GM06990 (cell line): ENCODE data around the gene CACNA1E.
A peak's percentile ranks its signal among the peaks of the same experiment; 100 is the strongest.

Source experiments
- DNase-seq: peaks from one replicate; pipeline ENCODE4 v3.0.0-alpha.2; 2011; ENCODE audit not compliant: insufficient read length; ENCODE audit errors: extremely low read depth
- H3K27me3 ChIP-seq: replicated peaks from 2 replicates; pipeline ENCODE4 v1.6.0; 2011; ENCODE audit warnings: low read length; ENCODE audit not compliant: control insufficient read depth, insufficient read depth
- H3K36me3 ChIP-seq: 2 replicates; pipeline ENCODE4 v1.5.1; 2011; ENCODE audit warnings: low read length; ENCODE audit not compliant: control insufficient read depth, insufficient read depth
- H3K4me3 ChIP-seq: replicated peaks from 2 replicates; pipeline ENCODE4 v1.5.1; 2011; ENCODE audit warnings: low read depth, mild to moderate bottlenecking, control low read depth, low read length
- CTCF ChIP-seq: IDR thresholded peaks from 2 replicates; pipeline ENCODE4 v1.5.1; 2011; ENCODE audit warnings: low read length, control low read depth, mild to moderate bottlenecking, inconsistent platforms; ENCODE audit not compliant: insufficient read depth, poor library complexity, severe bottlenecking

Gene CACNA1E

GRCh38 chr1:181676269-181676668 lies 193.0 kb downstream of the CACNA1E start:
- Histone ChIP-seq H3K27me3 (no peaks in the 10 kb centered on the region), H3K4me3 (no peak overlapping the region), H3K36me3 (no peaks in the 10 kb centered on the region)
- peak; percentile 56 for TF ChIP-seq CTCF
- DNase-seq: no peak

- TF ChIP-seq CTCF: no peak
- Histone ChIP-seq H3K36me3 (no peaks in the 10 kb centered on the region), H3K4me3 (no peak overlapping the region), H3K27me3 (no peaks in the 10 kb centered on the region)
- no peak for DNase-seq
Observed at GRCh38 chr1:181680332-181680731, 197.0 kb downstream of the CACNA1E start.

- TF ChIP-seq CTCF: no peak
- no peak for DNase-seq
- H3K27me3 ChIP-seq: no peaks in the 10 kb centered on the region
- H3K36me3 ChIP-seq: no peaks in the 10 kb centered on the region
- H3K4me3 ChIP-seq: no peak overlapping the region
Observed at GRCh38 chr1:181680871-181681270, 197.6 kb downstream of the CACNA1E start.

GRCh38 chr1:181685211-181685610 lies 201.9 kb downstream of the CACNA1E start:
- TF ChIP-seq CTCF: no peak
- Histone ChIP-seq H3K4me3 (no peak overlapping the region), H3K36me3 (no peaks in the 10 kb centered on the region), H3K27me3 (no peaks in the 10 kb centered on the region)
- no peak for DNase-seq

- TF ChIP-seq CTCF: no peak
- Histone ChIP-seq H3K27me3 (no peaks in the 10 kb centered on the region), H3K36me3 (no peaks in the 10 kb centered on the region), H3K4me3 (no peak overlapping the region)
- no peak for DNase-seq
Observed at GRCh38 chr1:181701891-181702290, 218.6 kb downstream of the CACNA1E start.

GRCh38 chr1:181704546-181704945 lies 221.2 kb downstream of the CACNA1E start:
- no peak overlapping the region for H3K4me3 ChIP-seq
- no peak for DNase-seq
- no peaks in the 10 kb centered on the region for H3K27me3 ChIP-seq
- H3K36me3 ChIP-seq: no peaks in the 10 kb centered on the region; the same call in 1 of the 2 replicates
- TF ChIP-seq CTCF: no peak
